Subcutaneous adipose tissue (tissue), 4 donors: ENCODE data around the gene ABCB11. TPM values are rescaled to one million over a fixed set of nuclear protein-coding genes. Genes with fewer than 3 reads are reported as not detected.

Experiments
- CTCF ChIP-seq: fragments of 450-650 bp; IDR thresholded peaks from one replicate; pipeline ENCODE4 v1.5.1; 2016; ENCODE audit warnings: low read depth, mild to moderate bottlenecking, control low read depth, antibody characterized with exemption, moderate library complexity
- total RNA-seq, 4 donors: library from RNA; depleted of rRNA; stranded (reverse); fragments of >200 nt; gene quantifications; one replicate each; pipeline ENCODE4 v1.1.0, GENCODE V29; 2016

The ABCB11 gene
- total RNA-seq, 4 donors from 2014 or later, result 4.6 to 89.1 (median 13.1) TPM

GRCh38 chr2:169023161-169023560 is 8.0 kb downstream of the ABCB11 start:
- no peak for TF ChIP-seq CTCF

- TF ChIP-seq CTCF, result no peak
Measured at GRCh38 chr2:169018390-169018789, 12.7 kb downstream of the ABCB11 start.

- TF ChIP-seq CTCF, result no peak
Measured at GRCh38 chr2:169015943-169016342, 15.2 kb downstream of the ABCB11 start.

GRCh38 chr2:169014780-169015179 is 16.3 kb downstream of the ABCB11 start:
- TF ChIP-seq CTCF, result no peak

GRCh38 chr2:169013628-169014026 is 17.5 kb downstream of the ABCB11 start:
- no peak for TF ChIP-seq CTCF

GRCh38 chr2:169012812-169013627 is 18.1 kb downstream of the ABCB11 start:
- no peak for TF ChIP-seq CTCF

- no peak for TF ChIP-seq CTCF
Measured at GRCh38 chr2:169011698-169012097, 19.4 kb downstream of the ABCB11 start.
